H1 (cell line): ENCODE results near the gene YWHAB. TPM values are rescaled to one million over a fixed set of nuclear protein-coding genes. Genes with fewer than 3 reads are reported as not detected.
"Not testable (repeated sequence)": the region's sequence is repeated elsewhere in the genome, so short reads cannot be mapped to it uniquely, and the experiment has no call there.

Source experiments
- CTCF ChIA-PET: fragments of 300-600 bp; sonication (Branson Sonifier 250); formaldehyde crosslinking; loops from one replicate; lab custom pipeline; 2021; ENCODE audit not compliant: partially characterized antibody; lab: Charles Lee
- POLR2A ChIA-PET: fragments of 300-600 bp; sonication (Branson Sonifier 250); formaldehyde crosslinking; loops from one replicate; lab custom pipeline; 2021; ENCODE audit warnings: inconsistent platforms; ENCODE audit not compliant: partially characterized antibody; lab: Charles Lee
- DNase-seq, 2 experiments: peaks; one replicate each; pipeline versions ENCODE4 v3.0.0 to v3.0.0-alpha.2; 2010 to 2022; ENCODE audit warnings: low spot score in 2 of 2, low read depth in 1 of 2, mixed read lengths in 1 of 2
- FAIRE-seq: peaks from 2 replicates; lab custom pipeline; 2011; peaks lifted over from hg19 to GRCh38; lab: Jason Lieb, UNC
- H2AFZ ChIP-seq: 2 replicates; pipeline ENCODE4 v1.8.1; 2012; ENCODE audit warnings: low read length, inconsistent platforms
- H2AK5ac ChIP-seq: 2 replicates; pipeline ENCODE4 v1.6.1; 2013; ENCODE audit warnings: low read depth, low read length
- H2BK120ac ChIP-seq: replicated peaks from 2 replicates; pipeline ENCODE3; 2013; ENCODE audit warnings: low read depth, low read length, inconsistent platforms
- H2BK12ac ChIP-seq: 2 replicates; pipeline ENCODE4 v1.6.1; 2013; ENCODE audit warnings: low read depth, low read length
- H2BK15ac ChIP-seq: 2 replicates; pipeline ENCODE4 v1.6.1; 2013; ENCODE audit warnings: low read length
- H2BK20ac ChIP-seq: 2 replicates; pipeline ENCODE4 v1.6.1; 2013; ENCODE audit warnings: low read length
- H2BK5ac ChIP-seq: 2 replicates; pipeline ENCODE4 v1.6.1; 2013; ENCODE audit warnings: low read depth, low read length
- H3K14ac ChIP-seq: 2 replicates; pipeline ENCODE4 v1.6.1; 2013; ENCODE audit warnings: inconsistent platforms; ENCODE audit not compliant: insufficient read length
- H3K18ac ChIP-seq: 2 replicates; pipeline ENCODE4 v1.6.1; 2013; ENCODE audit warnings: low read length; ENCODE audit errors: extremely low read depth
- H3K23ac ChIP-seq: 2 replicates; pipeline ENCODE4 v1.6.1; 2013; ENCODE audit warnings: inconsistent platforms; ENCODE audit not compliant: insufficient read length
- H3K23me2 ChIP-seq: 2 replicates; pipeline ENCODE4 v1.6.1; 2013; ENCODE audit warnings: low read depth, low read length
- H3K27ac ChIP-seq: 2 replicates; pipeline ENCODE4 v1.6.1; 2011; ENCODE audit warnings: low read depth, low read length, inconsistent platforms
- H3K27me3 ChIP-seq, 4 experiments: replicated peaks in 1 of 4; 1 replicate in 1 of 4; 2 replicates in 3 of 4; pipeline versions ENCODE4 v1.6.1 to v1.8.1; 2011 to 2013; ENCODE audit warnings: low read length in 3 of 4, mild to moderate bottlenecking in 3 of 4, inconsistent platforms in 2 of 4, mixed read lengths in 2 of 4, moderate library complexity in 1 of 4; ENCODE audit not compliant: control insufficient read depth in 3 of 4, insufficient read depth in 3 of 4; ENCODE audit errors: extremely low read depth in 1 of 4
- H3K36me3 ChIP-seq, 4 experiments: 2 replicates each; pipeline versions ENCODE4 v1.6.1 to v1.8.1; 2011 to 2013; ENCODE audit warnings: mild to moderate bottlenecking in 4 of 4, low read length in 3 of 4, moderate library complexity in 2 of 4, control low read depth in 1 of 4, inconsistent platforms in 1 of 4; ENCODE audit not compliant: insufficient read depth in 4 of 4, control insufficient read depth in 2 of 4
- H3K4ac ChIP-seq: replicated peaks from 2 replicates; pipeline ENCODE3; 2013; ENCODE audit warnings: low read length, low read depth, mixed read lengths, inconsistent platforms; ENCODE audit not compliant: insufficient read length
- H3K4me1 ChIP-seq, 4 experiments: replicated peaks in 1 of 4; 1 replicate in 1 of 4; 2 replicates in 3 of 4; pipeline versions ENCODE4 v1.6.1 to v1.8.1; 2011 to 2013; ENCODE audit warnings: low read length in 3 of 4, inconsistent platforms in 2 of 4, mixed read lengths in 1 of 4; ENCODE audit not compliant: insufficient read depth in 4 of 4, control insufficient read depth in 3 of 4
- H3K4me2 ChIP-seq, 2 experiments: 2 replicates each; pipeline versions ENCODE4 v1.6.1 to v1.8.1; 2011 to 2013; ENCODE audit warnings: low read depth in 2 of 2, low read length in 2 of 2, control low read depth in 1 of 2, inconsistent platforms in 1 of 2, mild to moderate bottlenecking in 1 of 2; ENCODE audit not compliant: insufficient read depth in 1 of 2
- H3K4me3 ChIP-seq, 4 experiments: fragments of 200-600, 300-600 bp in 1 of 4; sonication (generic), shearing (Covaris generic), sonication (Bioruptor Twin) in 1 of 4; 2 replicates each; pipeline versions ENCODE4 v1.5.1 to v1.8.1; 2011 to 2016; ENCODE audit warnings: low read length in 4 of 4, low read depth in 3 of 4, control low read depth in 2 of 4, inconsistent platforms in 2 of 4, mild to moderate bottlenecking in 2 of 4, mixed read lengths in 1 of 4, moderate library complexity in 1 of 4; ENCODE audit not compliant: insufficient read depth in 2 of 4; ENCODE audit errors: extremely low read depth in 1 of 4
- H3K56ac ChIP-seq: replicated peaks from 2 replicates; pipeline ENCODE3; 2013; ENCODE audit warnings: low read depth, mild to moderate bottlenecking, mixed read lengths, low read length, inconsistent platforms; ENCODE audit not compliant: insufficient read length
- H3K79me1 ChIP-seq: 2 replicates; pipeline ENCODE4 v1.6.1; 2013; ENCODE audit warnings: low read depth, low read length, control low read depth
- H3K79me2 ChIP-seq, 2 experiments: 2 replicates each; pipeline versions ENCODE4 v1.6.1 to v1.8.1; 2012 to 2013; ENCODE audit warnings: low read length in 2 of 2, mild to moderate bottlenecking in 2 of 2, inconsistent platforms in 1 of 2; ENCODE audit not compliant: insufficient read depth in 2 of 2, control insufficient read depth in 1 of 2
- H3K9ac ChIP-seq, 4 experiments: replicated peaks in 1 of 4; 1 replicate in 1 of 4; 2 replicates in 3 of 4; pipeline versions ENCODE4 v1.6.1 to v1.8.1; 2011 to 2013; ENCODE audit warnings: low read depth in 3 of 4, low read length in 3 of 4, control low read depth in 2 of 4, mild to moderate bottlenecking in 2 of 4, moderate library complexity in 2 of 4, inconsistent platforms in 1 of 4; ENCODE audit errors: extremely low read depth in 1 of 4
- H3K9me3 ChIP-seq, 2 experiments: 2 replicates each; pipeline versions ENCODE4 v1.6.1 to v1.8.1; 2012 to 2013; ENCODE audit warnings: mild to moderate bottlenecking in 2 of 2, moderate library complexity in 2 of 2, control low read depth in 1 of 2, inconsistent platforms in 1 of 2, low read depth in 1 of 2, low read length in 1 of 2, mixed read lengths in 1 of 2; ENCODE audit not compliant: insufficient read depth in 2 of 2
- H4K20me1 ChIP-seq, 2 experiments: replicated peaks in 1 of 2; 2 replicates each; pipeline versions ENCODE3 to v1.8.1; 2011 to 2013; ENCODE audit warnings: inconsistent platforms in 2 of 2, low read length in 2 of 2, mild to moderate bottlenecking in 1 of 2; ENCODE audit not compliant: insufficient read depth in 2 of 2, control insufficient read depth in 1 of 2
- H4K5ac ChIP-seq: 2 replicates; pipeline ENCODE4 v1.6.1; 2013; ENCODE audit warnings: low read length, low read depth, mixed read lengths, inconsistent platforms; ENCODE audit not compliant: insufficient read length
- H4K8ac ChIP-seq: 2 replicates; pipeline ENCODE4 v1.8.0; 2013; ENCODE audit warnings: mild to moderate bottlenecking, moderate library complexity, low read length, inconsistent platforms; ENCODE audit not compliant: insufficient read depth; ENCODE audit errors: extremely low read depth
- H4K91ac ChIP-seq: replicated peaks from 2 replicates; pipeline ENCODE3; 2013; ENCODE audit warnings: low read length, mixed read lengths, inconsistent platforms; ENCODE audit not compliant: insufficient read length
- WGBS, 2 experiments: shearing (Covaris generic) in 1 of 2; methylation state at CpG; one replicate each; pipeline versions ENCODE4 v1.1.6 to v1.1.7; 2013 to 2015; ENCODE audit warnings: low lambda C conversion rate in 2 of 2, mixed read lengths in 2 of 2, inconsistent platforms in 1 of 2, low coverage in 1 of 2, missing lambda C conversion rate in 1 of 2; ENCODE audit not compliant: insufficient replicate concordance in 2 of 2, insufficient coverage in 1 of 2, insufficient read length in 1 of 2; ENCODE audit errors: extremely low coverage in 1 of 2, missing lambda C conversion rate in 1 of 2; 5-methylcytosine and 5-hydroxymethylcytosine counted together
- polyA plus RNA-seq, 7 experiments: library from polyadenylated mRNA; depleted of rRNA in 3 of 7; stranded (reverse) in 5 of 7; unstranded in 2 of 7; fragments of >200 nt in 5 of 7; fragments of 200-250 nt in 2 of 7; gene quantifications; 1 replicate in 5 of 7; 2 replicates in 1 of 7; 4 replicates in 1 of 7; pipeline versions ENCODE4 v1.2.1 to v1.2.3, GENCODE V29; 2011 to 2013; ENCODE audit warnings: missing spikeins in 2 of 7, mixed read lengths in 2 of 7
- total RNA-seq: library from RNA; stranded (reverse); fragmentation: NEBNext Ultra II Directional; extraction: Animal tissue kit (Norgen Biotek cat#: 25700); gene quantifications from 2 replicates; pipeline ENCODE4 v1.2.1, GENCODE V29; 2021

The YWHAB gene
- total and polyA plus RNA-seq, 2 of the 8 experiments (the other 6 are each of a cell fraction or from before 2014, with no cell fraction given), result 72.9 to 256 TPM

GRCh38 chr20:44882360-44882759 lies 3.1 kb upstream of the YWHAB start:
- DNase-seq, H2AK5ac ChIP-seq, H2BK20ac ChIP-seq, H2BK5ac ChIP-seq, H3K4me2 ChIP-seq, H3K9me3 ChIP-seq, H2BK15ac ChIP-seq, H3K9ac ChIP-seq, H4K8ac ChIP-seq, H3K4ac ChIP-seq, H2AFZ ChIP-seq, H2BK120ac ChIP-seq, H3K56ac ChIP-seq, H2BK12ac ChIP-seq, H3K23ac ChIP-seq, H4K5ac ChIP-seq, H3K4me1 ChIP-seq, H3K4me3 ChIP-seq, H3K36me3 ChIP-seq, H3K14ac ChIP-seq, H3K79me1 ChIP-seq, POLR2A ChIA-PET, H3K23me2 ChIP-seq, H4K91ac ChIP-seq, FAIRE-seq, H3K27me3 ChIP-seq, H3K18ac ChIP-seq, H3K27ac ChIP-seq: not testable (repeated sequence)
- WGBS, 2 experiments, result 86% methylated on average over 3 of the region's 4 CpGs; no CpG with 5 or more reads in 1 of the 2 experiments
- Histone ChIP-seq H3K79me2 (peaks cover 15 to 18% of the 10 kb centered on the region in 2 experiments), H4K20me1 (peaks cover 9 to 10% of the 10 kb centered on the region in 2 experiments)
- CTCF ChIA-PET, result interaction anchor here (1.0 kb wide), 1 partner anchor 126 kb away, joined by 3 read pairs; no protein-coding TSS in a partner anchor
